SJCRH30 (cell line): ENCODE data around the gene UBL4A. TPM values are rescaled to one million over a fixed set of nuclear protein-coding genes. Genes with fewer than 3 reads are reported as not detected.
A peak's percentile ranks its signal among the peaks of the same experiment; 100 is the strongest.

Source experiments
- DNase-seq, 2 experiments: peaks; one replicate each; pipeline ENCODE4 v3.0.0-alpha.2; 2015 to 2020
- H3K27ac ChIP-seq: fragments of 250-450 bp; sonication (Bioruptor Pico); 2 replicates; pipeline ENCODE4 v1.5.1; 2020; ENCODE audit warnings: mild to moderate bottlenecking, moderate library complexity
- H3K27me3 ChIP-seq: fragments of 250-450 bp; sonication (Bioruptor Pico); 2 replicates; pipeline ENCODE4 v1.5.1; 2020; ENCODE audit warnings: mild to moderate bottlenecking, moderate library complexity
- H3K36me3 ChIP-seq: fragments of 250-450 bp; sonication (Bioruptor Pico); 2 replicates; pipeline ENCODE4 v1.5.1; 2020; ENCODE audit warnings: mild to moderate bottlenecking, moderate library complexity
- H3K4me1 ChIP-seq: fragments of 250-450 bp; sonication (Bioruptor Pico); 2 replicates; pipeline ENCODE4 v1.5.1; 2020; ENCODE audit warnings: mild to moderate bottlenecking, moderate library complexity
- H3K4me3 ChIP-seq: fragments of 250-450 bp; sonication (Bioruptor Pico); 2 replicates; pipeline ENCODE4 v1.5.1; 2020; ENCODE audit warnings: mild to moderate bottlenecking, moderate library complexity
- H3K9me3 ChIP-seq: fragments of 250-450 bp; sonication (Bioruptor Pico); replicated peaks from 2 replicates; pipeline ENCODE4 v1.5.1; 2020; ENCODE audit warnings: mild to moderate bottlenecking, moderate library complexity
- total RNA-seq: library from RNA; depleted of rRNA; stranded (reverse); fragments of >200 nt; shearing (Covaris generic); gene quantifications from 2 replicates; pipeline ENCODE4 v1.2.3, GENCODE V29; 2014

Gene UBL4A
- total RNA-seq, 1 experiment from 2014 or later: 39.4 TPM

DNA sequence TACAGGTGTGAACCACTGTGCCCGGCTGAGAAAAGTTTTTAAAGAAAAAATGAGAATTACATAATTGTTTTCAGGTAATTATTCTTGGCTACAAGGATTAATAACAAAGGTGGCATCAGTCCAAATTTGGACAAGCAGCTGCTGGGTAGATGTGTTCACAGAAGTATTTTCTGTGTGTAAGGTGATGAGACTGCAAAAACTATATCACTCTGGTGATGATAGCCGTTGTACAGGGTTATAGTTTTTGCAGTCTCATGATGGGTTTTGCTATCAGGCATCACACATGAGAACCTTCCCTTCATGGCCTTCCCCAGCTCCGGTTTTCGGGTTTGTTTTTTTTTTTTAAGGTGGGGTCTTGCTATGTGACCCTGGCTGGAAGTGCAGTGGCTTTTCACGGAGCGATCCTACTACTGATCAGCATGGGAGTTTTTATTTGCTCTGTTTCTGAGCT, 9.1 kb upstream of the UBL4A start:
- Histone ChIP-seq H3K27ac (no peak overlapping the region), H3K27me3 (no peaks in the 10 kb centered on the region), H3K9me3 (no peaks in the 10 kb centered on the region), H3K4me1 (peaks cover 15% of the 10 kb centered on the region), H3K36me3 (no peaks in the 10 kb centered on the region), H3K4me3 (no peak overlapping the region)
- no peak for DNase-seq

DNA sequence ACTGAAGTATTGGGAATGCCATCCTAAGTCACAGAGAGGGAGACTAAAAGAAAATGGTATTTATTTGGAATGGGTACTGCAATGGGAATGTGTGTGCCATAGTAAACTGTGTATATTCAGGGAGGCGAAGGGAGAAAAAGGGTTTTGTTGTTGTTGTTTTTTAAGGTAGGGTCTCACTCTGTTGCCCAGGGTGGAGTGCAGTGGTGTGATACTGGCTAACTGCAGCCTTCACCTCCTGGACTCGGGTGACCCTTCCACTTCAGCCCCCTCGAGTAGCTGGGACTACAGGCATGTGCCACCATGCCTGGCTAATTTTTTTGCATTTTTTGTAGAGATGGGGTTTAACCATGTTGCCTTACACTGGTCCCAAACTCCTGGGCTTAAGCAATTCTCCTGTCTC, 8.3 kb upstream of the UBL4A start:
- H3K4me1 ChIP-seq: peaks cover 14% of the 10 kb centered on the region
- no peak for DNase-seq
- H3K4me3 ChIP-seq: no peak overlapping the region
- H3K27me3 ChIP-seq: no peaks in the 10 kb centered on the region
- no peak overlapping the region for H3K27ac ChIP-seq
- H3K36me3 ChIP-seq: no peaks in the 10 kb centered on the region
- H3K9me3 ChIP-seq: no peaks in the 10 kb centered on the region

DNA sequence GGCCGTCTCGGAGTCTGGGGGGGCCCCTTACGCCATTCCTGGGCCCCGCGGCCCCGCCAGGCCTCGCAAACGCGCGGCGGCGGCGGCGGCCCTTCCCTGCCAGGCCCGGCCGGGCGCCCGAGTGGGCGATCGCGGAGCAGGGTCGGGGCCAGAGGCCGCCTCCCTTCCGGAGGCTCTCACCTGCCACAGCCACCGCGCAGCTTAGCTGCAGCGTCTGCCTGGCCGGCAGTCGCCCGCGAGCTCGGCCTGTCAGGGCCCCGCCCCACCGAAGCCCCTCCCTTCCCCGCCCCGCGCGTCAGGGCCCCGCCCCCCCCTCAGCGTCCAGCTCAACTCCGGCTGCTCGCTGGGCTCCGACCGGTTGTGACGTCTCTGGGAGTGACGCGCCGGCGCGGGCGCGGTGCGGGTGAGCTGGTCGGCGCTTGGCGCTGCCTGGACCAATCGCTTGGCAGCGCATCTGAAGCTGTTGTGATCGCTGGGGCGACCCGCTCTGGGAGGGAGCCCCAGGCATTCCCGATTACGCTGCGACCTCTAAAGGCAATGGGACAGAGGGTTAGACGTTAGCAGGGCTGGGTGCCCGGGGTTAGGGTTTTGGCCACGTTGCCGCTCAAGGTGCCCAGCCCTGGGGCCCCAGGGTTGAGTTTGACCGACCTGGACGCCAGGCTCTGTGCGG, 4.1 kb upstream of the UBL4A start, which contains the start of gene SLC10A3:
SLC10A3 (minus strand) TSS at position 216 of the 670 bp plus-strand sequence. CDS start 1,689 bp downstream, outside the sequence.
- H3K4me1 ChIP-seq: peaks cover 6% of the 10 kb centered on the region; the same call in 1 of the 2 replicates
- no peaks in the 10 kb centered on the region for H3K27me3 ChIP-seq
- no peaks in the 10 kb centered on the region for H3K9me3 ChIP-seq
- peak; percentile 91 to 92 for DNase-seq
- H3K36me3 ChIP-seq: no peaks in the 10 kb centered on the region
- H3K27ac ChIP-seq: peak within 1 kb of the TSS; percentile 40; the same call in 1 of the 2 replicates
- H3K4me3 ChIP-seq: peak within 1 kb of the TSS; percentile 68

DNA sequence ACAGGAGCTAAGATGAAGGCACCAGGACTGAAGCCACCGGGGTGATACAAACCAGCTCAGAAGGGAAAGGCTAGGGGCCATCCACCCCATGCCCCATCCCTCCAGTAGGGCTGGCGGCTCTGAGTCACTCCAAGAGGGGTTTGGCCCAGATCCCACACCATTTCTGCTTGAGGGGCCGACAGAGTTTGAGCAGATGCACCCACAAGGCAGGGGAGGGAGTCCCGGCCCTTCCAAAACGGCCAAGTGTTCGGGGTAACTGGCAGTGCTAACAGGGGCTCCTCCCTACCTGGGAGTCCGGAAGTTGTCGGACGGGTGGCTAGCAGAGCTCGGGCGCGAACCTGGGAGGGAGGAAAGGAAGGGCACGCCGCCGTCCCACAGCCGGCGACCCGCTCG, 3.6 kb upstream of the UBL4A start:
- no peaks in the 10 kb centered on the region for H3K27me3 ChIP-seq
- peak overlapping the region; percentile 36; the same call in 1 of the 2 replicates for H3K27ac ChIP-seq
- peak; percentile 62 to 64 for DNase-seq
- no peaks in the 10 kb centered on the region for H3K36me3 ChIP-seq
- no peaks in the 10 kb centered on the region for H3K9me3 ChIP-seq
- peak overlapping the region; percentile 68 for H3K4me3 ChIP-seq
- peaks cover 6% of the 10 kb centered on the region; the same call in 1 of the 2 replicates for H3K4me1 ChIP-seq

DNA sequence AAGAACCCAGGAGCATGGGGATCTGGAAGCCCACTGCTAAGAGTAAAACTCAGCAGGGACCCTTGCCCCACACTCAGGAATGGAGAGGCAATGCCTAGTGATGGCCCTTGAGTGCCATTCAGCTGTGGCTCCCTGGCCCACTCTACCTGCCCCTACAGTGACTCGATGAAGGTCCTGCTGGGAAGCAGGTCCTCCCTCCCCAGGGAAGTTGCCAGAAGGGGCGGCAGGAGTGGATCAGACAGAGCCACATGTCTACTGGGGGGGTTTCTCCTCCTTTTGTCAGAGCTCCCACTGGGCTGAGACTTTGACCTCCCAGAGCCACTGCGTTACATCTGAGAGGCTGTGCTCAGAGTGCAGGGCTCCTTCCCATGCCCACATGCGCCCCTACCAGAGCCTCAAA, 2.8 kb upstream of the UBL4A start:
- no peak for DNase-seq
- Histone ChIP-seq H3K4me3 (no peak overlapping the region), H3K27me3 (no peaks in the 10 kb centered on the region), H3K36me3 (no peaks in the 10 kb centered on the region), H3K27ac (no peak overlapping the region), H3K9me3 (no peaks in the 10 kb centered on the region), H3K4me1 (peaks cover 6% of the 10 kb centered on the region; the same call in 1 of the 2 replicates)

DNA sequence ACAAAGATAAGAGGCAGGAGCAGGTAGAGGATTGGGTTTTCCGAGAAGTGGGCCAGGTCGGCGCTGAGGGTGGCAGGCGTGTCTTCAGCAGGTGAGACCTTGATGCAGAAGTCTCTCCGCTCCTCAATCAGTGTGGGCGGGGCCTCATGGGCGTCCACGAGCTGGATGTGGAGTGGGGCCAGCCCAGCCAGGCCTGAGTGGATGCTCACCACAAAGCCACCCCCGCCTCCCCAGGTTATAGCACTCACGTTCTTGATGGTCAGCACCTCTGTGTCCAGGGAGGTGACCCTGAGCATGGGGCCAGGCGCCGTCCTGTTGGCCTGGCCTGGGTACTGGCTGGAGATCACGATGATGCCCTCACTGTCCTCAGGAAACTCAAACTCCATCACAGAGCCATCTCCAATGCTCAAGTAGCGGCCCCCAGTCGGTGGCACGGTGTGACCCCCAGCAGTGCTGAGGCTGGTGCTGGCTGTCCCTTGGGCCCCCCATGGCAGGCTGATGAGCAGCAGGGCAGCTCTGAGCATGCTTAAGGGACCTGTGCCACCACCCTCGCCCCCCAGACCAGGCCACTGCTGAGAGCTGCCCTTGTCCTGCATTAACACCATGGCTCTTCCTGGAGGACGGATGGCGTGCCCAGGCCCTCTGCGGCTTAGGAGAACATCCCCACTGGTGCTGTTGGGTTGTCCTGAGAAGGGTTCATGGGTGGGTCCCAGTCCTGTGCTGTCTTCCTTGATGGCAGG, 2.1 kb upstream of the UBL4A start:
- Histone ChIP-seq H3K27me3 (no peaks in the 10 kb centered on the region), H3K4me1 (peaks cover 6% of the 10 kb centered on the region; the same call in 1 of the 2 replicates), H3K9me3 (no peaks in the 10 kb centered on the region), H3K4me3 (no peak overlapping the region), H3K36me3 (no peaks in the 10 kb centered on the region), H3K27ac (no peak overlapping the region)
- no peak for DNase-seq

DNA sequence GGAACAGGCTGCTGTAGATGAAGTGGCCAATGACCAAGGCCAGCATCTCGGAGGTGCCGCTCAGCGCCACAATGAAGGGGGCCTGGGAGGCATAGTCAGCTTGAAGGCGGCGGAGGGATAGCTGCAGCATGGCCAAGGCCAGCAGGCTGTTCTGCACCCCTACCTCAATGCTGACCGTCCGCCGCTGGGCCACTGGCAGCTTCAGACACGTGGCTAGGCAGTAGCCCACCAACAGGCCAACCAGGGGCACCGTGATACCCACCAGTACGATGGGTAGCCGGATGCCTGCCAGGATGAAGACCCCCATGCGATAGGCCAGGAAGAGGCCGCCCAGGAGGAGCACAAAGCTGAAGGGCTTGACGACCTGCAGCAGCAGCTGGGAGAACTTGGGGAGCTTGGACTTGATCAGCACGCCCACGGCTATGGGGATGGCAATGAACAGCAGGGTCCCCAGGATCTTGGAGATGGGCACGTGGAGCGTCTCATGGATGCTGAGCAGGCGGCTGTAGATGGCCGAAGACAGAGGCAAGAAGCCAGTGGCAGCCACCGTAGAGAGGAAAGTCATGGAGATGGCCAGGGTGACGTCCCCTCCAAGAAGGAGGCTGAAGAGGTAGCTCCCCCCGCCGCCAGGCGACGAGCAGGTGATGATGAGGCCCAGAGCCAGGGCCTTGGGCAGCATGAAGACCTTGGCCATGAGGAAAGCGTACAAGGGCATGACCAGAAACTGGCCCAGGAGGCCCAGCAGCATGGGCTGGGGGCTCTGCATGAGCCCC, 1.3 kb upstream of the UBL4A start:
- Histone ChIP-seq H3K27me3 (no peaks in the 10 kb centered on the region), H3K4me3 (no peak overlapping the region), H3K27ac (no peak overlapping the region), H3K9me3 (no peaks in the 10 kb centered on the region), H3K36me3 (no peaks in the 10 kb centered on the region), H3K4me1 (no peaks in the 10 kb centered on the region)
- DNase-seq: no peak

DNA sequence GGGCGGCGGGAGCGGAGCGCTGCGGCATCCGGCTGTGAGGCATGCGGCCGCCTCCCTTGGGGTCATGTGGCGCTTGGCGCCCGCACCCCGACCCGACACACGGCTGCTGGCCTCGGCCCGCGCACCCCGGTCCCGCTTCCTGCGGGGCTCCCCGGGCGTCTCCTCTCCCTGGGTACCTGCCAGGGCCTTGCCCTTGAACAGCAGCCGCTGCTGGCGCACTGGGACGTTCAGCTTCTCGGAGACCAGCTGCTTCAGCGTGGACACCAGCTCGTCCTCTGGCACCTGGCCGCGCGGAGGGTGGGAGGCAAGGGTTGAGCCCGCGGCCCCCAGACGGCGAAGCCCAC, 391 bp downstream of the UBL4A start:
- H3K4me1 ChIP-seq: no peaks in the 10 kb centered on the region
- H3K27ac ChIP-seq: no peak overlapping the region; the same call in 1 of the 2 replicates
- DNase-seq: peak; percentile 24 to 26
- H3K27me3 ChIP-seq: no peaks in the 10 kb centered on the region
- peak overlapping the region; percentile 72 for H3K4me3 ChIP-seq
- H3K9me3 ChIP-seq: no peaks in the 10 kb centered on the region
- no peaks in the 10 kb centered on the region for H3K36me3 ChIP-seq

DNA sequence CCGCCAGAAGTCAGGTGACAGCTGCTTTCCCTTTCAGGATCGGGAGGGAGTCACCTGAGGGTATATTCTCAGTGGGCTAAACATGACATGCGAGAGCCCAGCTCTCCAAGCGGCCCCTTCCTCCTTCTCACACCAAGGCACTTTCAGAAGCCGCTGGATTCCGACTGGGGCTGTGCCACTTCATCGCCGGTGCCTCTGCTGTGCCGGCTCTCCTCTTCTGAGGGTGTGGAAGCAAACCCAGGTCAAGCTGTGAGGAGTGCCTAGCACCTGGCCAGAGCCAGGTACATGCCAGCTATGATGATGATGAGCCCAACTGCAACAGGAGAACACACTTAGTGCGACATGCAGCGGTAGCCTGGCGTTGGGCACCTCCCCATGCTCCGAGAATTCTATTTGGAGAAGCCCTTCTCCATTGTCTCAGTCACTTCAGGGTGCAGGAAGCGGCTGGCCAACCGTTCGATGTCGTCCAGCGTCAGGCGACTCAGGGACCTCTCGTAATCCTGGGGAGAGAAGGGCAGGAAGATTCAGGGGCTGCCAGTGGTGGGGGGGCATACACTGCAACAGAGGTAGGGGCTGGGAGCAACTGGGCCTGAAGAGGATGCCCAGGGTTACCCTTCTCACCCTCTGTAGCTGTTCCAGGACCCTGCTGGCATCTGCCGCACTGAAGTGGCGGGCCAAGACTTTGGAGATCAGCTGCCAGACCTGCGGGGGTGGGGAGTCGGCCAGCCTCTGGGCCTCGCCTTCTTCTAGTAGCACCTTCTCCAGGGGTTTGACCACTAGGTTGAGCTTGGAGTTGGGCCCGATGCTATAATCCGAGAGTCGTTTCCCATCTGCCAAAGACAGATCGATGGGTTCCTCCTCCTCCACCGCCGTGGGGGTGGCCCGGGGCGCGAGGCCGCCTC, 1.0 kb downstream of the UBL4A start:
- Histone ChIP-seq H3K9me3 (no peaks in the 10 kb centered on the region), H3K4me3 (peak overlapping the region; percentile 72), H3K4me1 (no peaks in the 10 kb centered on the region), H3K27ac (no peak overlapping the region), H3K27me3 (no peaks in the 10 kb centered on the region), H3K36me3 (no peaks in the 10 kb centered on the region)
- DNase-seq: no peak

DNA sequence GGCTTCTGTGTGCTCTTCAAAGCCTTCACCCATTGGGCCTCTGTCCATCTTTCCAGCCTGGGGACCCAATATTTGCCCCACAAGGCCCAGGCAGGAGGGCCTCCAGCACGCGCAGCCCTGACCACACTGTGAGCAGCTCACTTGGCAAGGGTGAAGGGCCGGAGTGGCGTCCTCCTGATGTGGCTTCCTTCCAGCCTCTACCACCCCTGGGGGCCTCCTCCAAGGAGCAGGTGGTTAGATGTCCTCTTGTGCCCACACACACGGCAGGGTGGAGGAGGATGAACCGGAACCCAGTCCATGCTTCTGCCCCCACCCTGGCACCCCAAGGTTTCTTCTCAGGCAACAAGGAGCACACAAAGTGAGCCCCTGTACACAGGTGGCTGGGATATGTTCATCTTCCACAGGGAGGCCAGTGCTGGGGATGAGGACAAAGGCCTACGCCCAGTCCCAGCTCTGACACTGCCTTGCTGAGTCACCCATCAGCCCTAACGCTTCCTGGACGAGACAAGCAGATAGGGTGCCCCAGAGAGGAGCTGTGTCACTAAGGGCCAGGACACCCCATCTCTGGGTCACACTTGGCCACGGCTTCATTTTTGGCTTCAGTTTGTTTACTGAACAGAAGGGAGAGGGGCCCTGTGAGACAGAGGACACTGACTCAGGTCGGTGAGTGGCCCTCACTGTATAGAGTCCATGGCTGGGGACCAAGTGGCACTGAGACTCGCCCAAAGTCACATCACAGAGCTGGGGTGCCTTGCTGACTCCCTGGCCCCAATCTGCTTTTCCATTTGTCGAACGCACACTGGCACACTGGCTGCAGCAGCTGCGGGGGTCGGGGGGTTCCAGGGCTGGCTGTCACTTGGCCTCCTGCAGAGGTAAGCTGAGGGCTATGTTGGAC, 1.9 kb downstream of the UBL4A start:
- H3K36me3 ChIP-seq: no peaks in the 10 kb centered on the region
- H3K4me3 ChIP-seq: no peak overlapping the region
- no peaks in the 10 kb centered on the region for H3K27me3 ChIP-seq
- no peak overlapping the region for H3K27ac ChIP-seq
- H3K4me1 ChIP-seq: no peaks in the 10 kb centered on the region
- no peaks in the 10 kb centered on the region for H3K9me3 ChIP-seq
- DNase-seq: no peak

DNA sequence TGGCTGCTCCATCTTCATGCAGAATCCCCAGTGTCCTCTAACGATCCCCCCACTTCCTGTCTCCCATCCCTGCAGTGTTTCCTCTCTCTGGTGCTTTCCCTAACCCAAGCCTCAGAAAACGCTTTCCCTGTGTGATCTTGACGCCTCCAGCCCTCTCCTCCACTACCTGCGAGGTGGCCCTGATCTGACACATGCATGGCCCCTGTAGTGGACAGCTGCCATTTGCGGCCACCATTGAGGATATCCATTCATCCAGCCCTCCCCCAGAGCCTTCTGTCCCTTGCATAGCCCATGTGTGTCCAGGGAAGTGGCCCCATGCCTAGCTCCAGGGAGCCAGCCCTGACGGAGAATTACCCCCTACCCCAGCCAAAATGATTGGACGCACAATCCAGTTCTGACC, 3.1 kb downstream of the UBL4A start:
- Histone ChIP-seq H3K27me3 (no peaks in the 10 kb centered on the region), H3K9me3 (no peaks in the 10 kb centered on the region), H3K4me3 (no peak overlapping the region), H3K36me3 (no peaks in the 10 kb centered on the region), H3K4me1 (no peaks in the 10 kb centered on the region), H3K27ac (no peak overlapping the region)
- no peak for DNase-seq

DNA sequence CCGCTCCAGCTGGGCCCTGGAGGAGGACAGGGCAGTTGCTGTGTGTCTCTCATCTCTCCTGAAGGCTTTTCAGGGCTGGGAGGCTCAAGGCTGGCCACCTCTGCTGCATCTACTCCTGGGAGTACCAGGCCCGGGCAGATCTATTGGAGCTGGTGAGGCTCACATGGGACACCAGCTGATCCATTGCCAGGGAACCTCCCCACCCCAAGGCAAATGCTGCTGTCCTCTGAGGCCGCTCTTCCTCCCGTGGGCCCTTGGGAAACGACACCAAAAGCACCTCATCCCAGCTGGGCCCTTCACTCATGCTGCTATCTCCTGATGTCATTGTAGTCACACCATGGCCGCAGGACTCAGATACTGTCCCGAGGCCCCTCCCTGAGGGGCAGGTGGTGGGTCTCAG, 3.6 kb downstream of the UBL4A start:
- Histone ChIP-seq H3K27me3 (no peaks in the 10 kb centered on the region), H3K27ac (no peak overlapping the region), H3K4me3 (no peak overlapping the region), H3K36me3 (no peaks in the 10 kb centered on the region), H3K4me1 (no peaks in the 10 kb centered on the region), H3K9me3 (no peaks in the 10 kb centered on the region)
- DNase-seq: peak; percentile 47 to 65

DNA sequence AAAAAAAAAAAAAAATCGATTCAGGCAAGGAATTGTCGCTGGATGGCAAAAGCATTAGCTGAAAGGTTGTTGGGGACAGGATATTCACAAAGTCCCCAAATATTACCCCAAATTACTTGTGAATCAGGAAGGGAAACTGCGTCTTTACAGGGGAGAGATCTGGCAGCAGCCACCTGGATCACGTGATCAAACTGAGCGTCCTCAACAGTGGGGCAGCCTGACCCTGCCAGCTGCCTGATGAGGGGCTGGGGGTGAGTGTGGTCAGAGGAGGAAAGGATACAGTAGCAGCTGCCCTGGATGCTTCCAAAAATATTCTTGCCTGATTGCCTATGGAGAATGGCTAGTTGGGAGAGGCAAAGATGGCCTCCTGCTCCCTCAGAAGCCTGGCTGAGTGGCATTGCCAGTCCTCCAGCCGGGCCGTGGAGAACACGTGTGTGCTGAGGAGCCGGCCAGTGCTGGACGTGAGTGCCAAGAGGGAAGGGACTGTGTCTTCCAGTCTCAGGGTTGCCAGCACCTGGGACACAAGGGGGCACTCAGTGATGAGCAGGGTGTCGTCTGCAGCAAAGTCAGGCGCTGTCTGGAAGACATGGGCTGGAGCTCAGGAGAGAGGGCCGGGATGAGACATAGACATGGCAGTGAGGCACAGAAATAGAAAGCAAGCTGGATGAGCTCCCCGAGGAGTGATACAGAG, 4.4 kb downstream of the UBL4A start:
- no peaks in the 10 kb centered on the region for H3K4me1 ChIP-seq
- no peaks in the 10 kb centered on the region for H3K9me3 ChIP-seq
- H3K27ac ChIP-seq: no peak overlapping the region
- H3K36me3 ChIP-seq: no peaks in the 10 kb centered on the region
- H3K4me3 ChIP-seq: no peak overlapping the region
- DNase-seq: no peak
- H3K27me3 ChIP-seq: no peaks in the 10 kb centered on the region
